ENCODE measurements around the gene SNTG2.

The SNTG2 gene

GRCh38 chr2:1137913-1138391 lies 187.3 kb downstream of the SNTG2 start:
- DNase-seq: no peak

GRCh38 chr2:1140389-1141003 lies 189.8 kb downstream of the SNTG2 start:
- DNase-seq: peak in 3 of 56 donors; percentile 2 to 28 (median 5)

- DNase-seq: no peak
Measured at GRCh38 chr2:1141079-1141478, 190.4 kb downstream of the SNTG2 start.

GRCh38 chr2:1143129-1143528 lies 192.5 kb downstream of the SNTG2 start:
- DNase-seq: no peak

- DNase-seq: no peak
Measured at GRCh38 chr2:1147873-1148612, 197.4 kb downstream of the SNTG2 start.

- DNase-seq: no peak
Measured at GRCh38 chr2:1150724-1151511, 200.3 kb downstream of the SNTG2 start.

- DNase-seq: no peak
Measured at GRCh38 chr2:1152375-1152774, 201.7 kb downstream of the SNTG2 start.

- DNase-seq: no peak
Measured at GRCh38 chr2:1153920-1154319, 203.3 kb downstream of the SNTG2 start.

- no peak for DNase-seq
Measured at GRCh38 chr2:1154710-1155594, 204.3 kb downstream of the SNTG2 start.

GRCh38 chr2:1156059-1156458 lies 205.4 kb downstream of the SNTG2 start:
- DNase-seq: no peak

GRCh38 chr2:1156531-1156930 lies 205.9 kb downstream of the SNTG2 start:
- DNase-seq: no peak

GRCh38 chr2:1157107-1157506 lies 206.5 kb downstream of the SNTG2 start:
- no peak for DNase-seq

- DNase-seq: no peak
Measured at GRCh38 chr2:1159013-1159412, 208.4 kb downstream of the SNTG2 start.

GRCh38 chr2:1162246-1162645 lies 211.6 kb downstream of the SNTG2 start:
- DNase-seq: no peak

GRCh38 chr2:1162768-1163584 lies 212.3 kb downstream of the SNTG2 start:
- DNase-seq: no peak

GRCh38 chr2:1166976-1167375 lies 216.3 kb downstream of the SNTG2 start:
- no peak for DNase-seq

GRCh38 chr2:1168846-1169245 lies 218.2 kb downstream of the SNTG2 start:
- no peak for DNase-seq

- DNase-seq: no peak
Measured at GRCh38 chr2:1169291-1169949, 218.8 kb downstream of the SNTG2 start.

- DNase-seq: no peak
Measured at GRCh38 chr2:1170241-1170640, 219.6 kb downstream of the SNTG2 start.

GRCh38 chr2:1170711-1171110 lies 220.1 kb downstream of the SNTG2 start:
- DNase-seq: no peak

Data from amygdala (tissue), 56 donors.